Spleen (tissue), 11 donors: Measurements from ENCODE around the gene DYDC1. TPM values are rescaled to one million over a fixed set of nuclear protein-coding genes. Genes with fewer than 3 reads are reported as not detected.

Experiments used
- DNase-seq: peaks from one replicate; pipeline ENCODE4 v3.0.0-alpha.2; 2020
- H3K27ac ChIP-seq, 8 donors: fragments of 200-600 bp; sonication (generic) in 7 of 8; 1 replicate in 4 of 8; 2 replicates in 4 of 8; pipeline versions ENCODE4 v1.5.0 to v1.8.0; 2016 to 2021; ENCODE audit warnings: inconsistent platforms in 4 of 8, mild to moderate bottlenecking in 4 of 8, moderate library complexity in 1 of 8
- H3K27me3 ChIP-seq, 7 donors: fragments of 200-600 bp; sonication (generic) in 6 of 7; replicated peaks in 1 of 7; 1 replicate in 4 of 7; 2 replicates in 3 of 7; pipeline versions ENCODE4 v1.5.0 to v1.8.0; 2016 to 2021; ENCODE audit warnings: inconsistent platforms in 3 of 7, mild to moderate bottlenecking in 1 of 7
- H3K36me3 ChIP-seq, 6 donors: fragments of 200-600 bp; sonication (generic) in 5 of 6; 1 replicate in 4 of 6; 2 replicates in 2 of 6; pipeline versions ENCODE4 v1.5.0 to v1.8.0; 2016 to 2021; ENCODE audit warnings: inconsistent platforms in 2 of 6
- H3K4me1 ChIP-seq, 6 donors: fragments of 200-600 bp; sonication (generic) in 5 of 6; 1 replicate in 3 of 6; 2 replicates in 3 of 6; pipeline versions ENCODE4 v1.5.0 to v1.8.0; 2016 to 2021; ENCODE audit warnings: inconsistent platforms in 3 of 6
- H3K4me3 ChIP-seq, 8 donors: fragments of 200-600 bp; sonication (generic) in 7 of 8; 1 replicate in 4 of 8; 2 replicates in 4 of 8; pipeline versions ENCODE4 v1.5.0 to v1.8.0; 2016 to 2021; ENCODE audit warnings: inconsistent platforms in 4 of 8, mild to moderate bottlenecking in 4 of 8, moderate library complexity in 2 of 8
- H3K9me3 ChIP-seq, 8 donors: fragments of 200-600 bp; sonication (generic) in 7 of 8; 1 replicate in 4 of 8; 2 replicates in 4 of 8; pipeline versions ENCODE4 v1.5.0 to v1.8.0; 2016 to 2021; ENCODE audit warnings: inconsistent platforms in 4 of 8
- POLR2A ChIP-seq, 3 donors: fragments of 450-650 bp; IDR thresholded peaks; one replicate each; pipeline ENCODE4 v1.5.1; 2017; ENCODE audit warnings: antibody characterized with exemption in 3 of 3, mild to moderate bottlenecking in 1 of 3
- POLR2AphosphoS5 ChIP-seq, 3 donors: sonication (generic); formaldehyde crosslinking; IDR thresholded peaks; one replicate each; pipeline ENCODE4 v1.5.1; 2017; ENCODE audit warnings: antibody characterized with exemption in 3 of 3
- WGBS, 5 donors: extraction: QIAGEN DNeasy Blood & Tissue Kit in 3 of 5; methylation state at CpG; one replicate each; pipeline versions ENCODE4 v1.1.5 to v1.1.7; 2013 to 2018; 5-methylcytosine and 5-hydroxymethylcytosine counted together
- intact Hi-C: fragments of 100-400 bp; cut with DNase I; formaldehyde crosslinking; loops from one replicate; pipeline ENCODE4 v1.15.0; 2023; ENCODE audit warnings: low total_unique reads
- polyA plus RNA-seq, 3 donors: library from polyadenylated mRNA; stranded (reverse); fragments of 200-250 nt; gene quantifications; one replicate each; pipeline ENCODE4 v1.2.1, GENCODE V29; 2013
- total RNA-seq, 7 donors: library from RNA; depleted of rRNA in 3 of 7; stranded (reverse); fragments of >200 nt in 3 of 7; fragmentation: NEBNext Ultra II Directional in 4 of 7; extraction: Animal tissue kit (Norgen Biotek cat#: 25700) in 4 of 7; gene quantifications; one replicate each; pipeline versions ENCODE4 v1.1.0 to v1.2.1, GENCODE V29; 2016 to 2021
- TF ChIP-seq, protein P1 (sequence below), 11 experiments: fragments of 200-600 bp in 7 of 11; fragments of 450-650 bp in 4 of 11; sonication (generic) in 4 of 11; IDR thresholded peaks in 8 of 11; conservative IDR thresholded peaks in 3 of 11; 1 replicate in 7 of 11; 2 replicates in 4 of 11; pipeline versions ENCODE4 v1.4.0 to v1.8.0; 2016 to 2021; ENCODE audit warnings: antibody characterized with exemption in 11 of 11, inconsistent platforms in 4 of 11, mild to moderate bottlenecking in 1 of 11
- donor health status: healthy with polysubstance abuse.
- donor health status: DM: no; HTN: no; CAD: no; lungs with moderate emphysema.
- donor health status: DM: no; HTN: no; CAD: no.
- donor health status: Bipolar disorder and iron deficiency.
- donor health status: healthy.
- donor health status: DM: no; HTN: no; CAD: no.
- donor health status: DM: yes; HTN: yes; CAD: no.

DYDC1 gene
- total and polyA plus RNA-seq, 10 donors: not detected

DNA sequence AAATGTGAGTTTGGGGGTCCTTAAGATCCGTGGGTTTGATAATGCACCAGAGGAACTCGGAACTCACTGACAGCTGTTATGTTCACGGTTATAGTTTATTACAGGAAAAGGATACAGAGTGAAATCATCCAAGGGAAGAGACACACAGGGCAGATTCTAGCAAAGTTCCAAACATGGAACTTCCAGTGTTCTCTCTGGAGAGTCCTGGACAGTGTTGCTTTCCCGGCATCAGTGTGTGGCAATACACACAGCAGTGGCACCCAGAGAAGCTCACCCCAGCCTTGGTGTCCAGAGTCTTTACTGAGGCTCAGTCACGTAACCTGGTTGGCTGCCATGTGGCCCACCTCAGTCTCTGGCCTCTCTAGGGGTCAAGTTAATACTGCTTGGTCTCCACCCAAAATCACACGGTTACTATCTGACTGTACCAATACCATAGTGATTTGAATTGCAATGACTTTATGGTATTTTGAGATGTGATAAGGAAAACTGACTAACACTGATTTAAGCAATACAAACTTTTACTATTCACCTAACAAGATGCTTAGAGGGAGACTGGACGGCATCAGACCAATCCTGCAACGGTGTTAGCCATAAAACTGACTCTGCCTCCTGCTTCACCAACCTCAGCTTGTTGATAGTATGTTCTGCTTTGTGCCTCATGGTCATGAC is 43.7 kb upstream of the DYDC1 start:
- no peaks in the 10 kb centered on the region for H3K36me3 ChIP-seq
- peaks cover 0 to 9% (median 0%) of the 10 kb centered on the region in 7 donors for H3K27me3 ChIP-seq
- WGBS, 5 donors: 66 to 74% (median 69%) methylated on average over 8 of the region's 8 CpGs
- no peak for TF ChIP-seq POLR2AphosphoS5 (IDR thresholded peaks at IDR 0.05)
- TF ChIP-seq POLR2A (IDR thresholded peaks at IDR 0.05): no peak
- TF ChIP-seq, protein P1, sequence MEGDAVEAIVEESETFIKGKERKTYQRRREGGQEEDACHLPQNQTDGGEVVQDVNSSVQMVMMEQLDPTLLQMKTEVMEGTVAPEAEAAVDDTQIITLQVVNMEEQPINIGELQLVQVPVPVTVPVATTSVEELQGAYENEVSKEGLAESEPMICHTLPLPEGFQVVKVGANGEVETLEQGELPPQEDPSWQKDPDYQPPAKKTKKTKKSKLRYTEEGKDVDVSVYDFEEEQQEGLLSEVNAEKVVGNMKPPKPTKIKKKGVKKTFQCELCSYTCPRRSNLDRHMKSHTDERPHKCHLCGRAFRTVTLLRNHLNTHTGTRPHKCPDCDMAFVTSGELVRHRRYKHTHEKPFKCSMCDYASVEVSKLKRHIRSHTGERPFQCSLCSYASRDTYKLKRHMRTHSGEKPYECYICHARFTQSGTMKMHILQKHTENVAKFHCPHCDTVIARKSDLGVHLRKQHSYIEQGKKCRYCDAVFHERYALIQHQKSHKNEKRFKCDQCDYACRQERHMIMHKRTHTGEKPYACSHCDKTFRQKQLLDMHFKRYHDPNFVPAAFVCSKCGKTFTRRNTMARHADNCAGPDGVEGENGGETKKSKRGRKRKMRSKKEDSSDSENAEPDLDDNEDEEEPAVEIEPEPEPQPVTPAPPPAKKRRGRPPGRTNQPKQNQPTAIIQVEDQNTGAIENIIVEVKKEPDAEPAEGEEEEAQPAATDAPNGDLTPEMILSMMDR (IDR thresholded peaks at IDR 0.05 in 8 of 11, conservative IDR thresholded peaks at IDR 0.05 in 3 of 11): no peak
- intact Hi-C loops: no loop called here
- no peaks in the 10 kb centered on the region for H3K4me1 ChIP-seq
- no peaks in the 10 kb centered on the region for H3K9me3 ChIP-seq
- no peak for DNase-seq
- H3K27ac ChIP-seq: no peak overlapping the region
- H3K4me3 ChIP-seq: no peak overlapping the region

DNA sequence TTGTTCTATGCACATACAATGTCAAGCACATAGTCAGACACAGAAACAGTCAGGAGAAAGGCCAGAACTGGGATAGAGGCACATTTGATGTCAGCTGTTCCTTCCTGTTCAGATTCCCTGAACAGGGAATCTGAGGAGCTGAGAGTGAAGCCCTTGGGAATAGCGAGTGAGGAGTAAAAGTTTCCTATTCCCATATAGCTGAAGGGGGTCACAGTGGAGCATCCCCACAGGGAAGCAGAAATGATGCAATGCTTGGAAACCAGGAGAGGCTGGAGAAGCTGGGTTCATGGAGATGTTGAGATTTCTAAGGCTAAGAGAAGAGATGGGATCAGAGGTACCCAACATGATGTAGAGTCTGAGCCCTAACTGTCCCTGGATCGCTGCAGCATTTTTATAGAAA is 40.5 kb upstream of the DYDC1 start:
- no peak overlapping the region for H3K27ac ChIP-seq
- no peaks in the 10 kb centered on the region for H3K36me3 ChIP-seq
- H3K4me3 ChIP-seq: no peak overlapping the region
- 88 to 96% (median 89%) methylated on average over 2 of the region's 2 CpGs for WGBS, 5 donors
- TF ChIP-seq, protein P1 (IDR thresholded peaks at IDR 0.05 in 8 of 11, conservative IDR thresholded peaks at IDR 0.05 in 3 of 11): no peak
- no peak for TF ChIP-seq POLR2A (IDR thresholded peaks at IDR 0.05)
- TF ChIP-seq POLR2AphosphoS5 (IDR thresholded peaks at IDR 0.05): no peak
- no peaks in the 10 kb centered on the region for H3K9me3 ChIP-seq
- intact Hi-C loops: no loop called here
- DNase-seq: no peak
- H3K27me3 ChIP-seq: peaks cover 0 to 9% (median 0%) of the 10 kb centered on the region in 7 donors
- H3K4me1 ChIP-seq: no peaks in the 10 kb centered on the region

DNA sequence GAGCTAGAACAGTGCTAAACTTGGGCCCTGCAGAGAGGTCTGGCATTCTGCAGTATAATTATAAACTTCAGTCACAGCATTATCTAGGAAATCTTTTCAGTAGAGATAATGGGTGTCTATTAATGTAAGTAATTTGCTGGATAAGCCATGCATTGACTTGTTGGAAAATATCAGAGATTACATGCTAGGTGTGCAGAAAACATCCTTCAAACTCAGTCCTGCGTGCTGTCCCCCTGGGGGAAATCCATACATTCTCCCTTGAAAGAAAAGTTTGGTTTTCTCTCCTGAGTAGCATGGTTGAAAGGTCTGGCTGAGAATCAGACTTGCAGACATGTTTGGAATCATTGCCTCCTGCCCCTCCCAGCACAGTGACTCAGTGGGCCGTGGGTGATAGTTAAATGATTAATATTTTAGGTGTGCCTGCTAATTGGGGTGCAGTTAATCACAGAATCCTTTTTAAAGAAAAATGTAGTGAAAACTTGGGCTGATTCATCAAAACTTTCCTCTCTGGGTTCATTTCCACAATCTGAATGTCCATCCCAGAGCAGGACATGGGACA is 37.9 kb upstream of the DYDC1 start:
- TF ChIP-seq POLR2A (IDR thresholded peaks at IDR 0.05): no peak
- no peak for TF ChIP-seq POLR2AphosphoS5 (IDR thresholded peaks at IDR 0.05)
- TF ChIP-seq, protein P1 (IDR thresholded peaks at IDR 0.05 in 8 of 11, conservative IDR thresholded peaks at IDR 0.05 in 3 of 11): no peak
- Histone ChIP-seq H3K27ac (no peak overlapping the region), H3K4me1 (no peaks in the 10 kb centered on the region), H3K36me3 (no peaks in the 10 kb centered on the region), H3K9me3 (no peaks in the 10 kb centered on the region), H3K4me3 (no peak overlapping the region), H3K27me3 (peaks cover 0 to 9% (median 0%) of the 10 kb centered on the region in 7 donors)
- DNase-seq: no peak
- intact Hi-C loops: no loop called here
- WGBS, 5 donors: 55 to 95% (median 78%) methylated on average over 2 of the region's 2 CpGs

DNA sequence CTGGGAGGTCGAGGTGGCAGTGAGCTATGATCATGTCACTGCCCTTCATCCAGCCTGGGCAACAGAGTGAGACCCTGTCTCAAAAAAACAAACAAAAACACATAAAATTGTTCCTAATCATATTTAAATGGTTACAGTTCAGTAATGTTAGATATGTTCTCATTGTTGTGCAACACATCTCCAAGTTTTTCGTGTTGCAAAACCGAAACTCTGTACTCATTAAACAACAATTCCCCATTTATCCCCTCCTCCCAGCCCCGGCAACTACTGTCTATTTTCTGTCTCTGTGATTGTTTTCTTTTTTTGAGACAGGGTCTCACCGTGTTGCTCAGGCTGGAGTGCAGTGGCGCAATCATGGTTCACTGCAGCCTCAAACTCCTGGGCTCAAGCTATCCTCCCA is 35.7 kb upstream of the DYDC1 start:
- peak overlapping the region in 2 of 8 donors; percentile 29 to 41 for H3K27ac ChIP-seq
- H3K4me3 ChIP-seq: no peak overlapping the region
- H3K4me1 ChIP-seq: peaks cover 0 to 13% (median 4%) of the 10 kb centered on the region in 6 donors
- H3K36me3 ChIP-seq: no peaks in the 10 kb centered on the region
- 65 to 81% (median 75%) methylated on average over 6 of the region's 6 CpGs for whole genome bisulfite sequencing, 5 donors
- intact Hi-C loops: no loop called here
- TF ChIP-seq POLR2A (IDR thresholded peaks at IDR 0.05): no peak
- TF ChIP-seq POLR2AphosphoS5 (IDR thresholded peaks at IDR 0.05): no peak
- TF ChIP-seq, protein P1 (IDR thresholded peaks at IDR 0.05 in 8 of 11, conservative IDR thresholded peaks at IDR 0.05 in 3 of 11): no peak
- peaks cover 0 to 9% (median 0%) of the 10 kb centered on the region in 7 donors for H3K27me3 ChIP-seq
- DNase-seq: no peak
- no peaks in the 10 kb centered on the region for H3K9me3 ChIP-seq
